ENCODE results near the gene IQGAP1.

The IQGAP1 gene

GRCh38 chr15:90441027-90441426, 53.0 kb downstream of the IQGAP1 start:
- FAIRE-seq = no peak

DNA sequence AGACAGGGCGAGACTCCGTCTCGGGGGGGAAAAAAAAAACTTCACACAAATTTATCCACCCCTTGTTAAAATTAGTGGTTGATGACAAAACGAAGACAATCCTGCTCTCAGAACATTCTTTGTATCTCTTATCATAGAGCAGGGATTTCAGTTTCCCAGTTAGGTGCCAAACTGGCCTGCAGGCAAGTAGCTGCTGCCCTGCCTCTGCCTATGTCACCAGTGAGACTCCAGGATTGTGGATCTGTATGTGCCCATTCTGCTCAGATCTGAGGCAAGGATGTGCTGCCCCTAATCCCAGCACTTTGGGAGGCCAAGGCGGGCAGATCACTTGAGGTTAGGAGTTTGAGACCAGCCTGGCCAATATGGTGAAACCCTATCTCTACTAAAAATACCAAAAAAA, 54.4 kb downstream of the IQGAP1 start:
- FAIRE-seq = no peak

DNA sequence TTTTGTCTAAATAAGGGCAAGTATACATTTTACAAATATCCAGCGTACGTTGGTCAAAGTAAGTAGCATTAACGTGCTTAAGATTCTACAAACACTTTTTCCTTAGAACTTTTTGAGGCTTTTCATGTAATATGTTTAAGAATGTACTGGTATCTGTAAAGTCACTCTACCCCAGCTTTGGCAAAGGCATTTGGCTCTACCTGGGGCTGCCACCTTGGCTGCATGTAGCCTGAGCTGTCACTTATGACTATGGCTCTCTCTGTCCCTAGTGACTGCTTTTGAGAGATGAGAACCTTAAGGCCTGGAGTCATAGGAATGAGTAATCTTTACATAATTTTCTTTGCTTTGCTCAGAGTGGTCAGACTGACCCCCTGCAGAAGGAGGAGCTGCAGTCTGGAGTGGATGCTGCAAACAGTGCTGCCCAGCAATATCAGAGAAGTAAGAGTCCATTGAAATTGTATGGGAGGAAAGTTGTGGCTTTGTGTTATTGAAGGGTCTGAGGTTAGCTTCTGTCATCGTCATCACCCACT, 61.2 kb downstream of the IQGAP1 start:
- FAIRE-seq = no peak

DNA sequence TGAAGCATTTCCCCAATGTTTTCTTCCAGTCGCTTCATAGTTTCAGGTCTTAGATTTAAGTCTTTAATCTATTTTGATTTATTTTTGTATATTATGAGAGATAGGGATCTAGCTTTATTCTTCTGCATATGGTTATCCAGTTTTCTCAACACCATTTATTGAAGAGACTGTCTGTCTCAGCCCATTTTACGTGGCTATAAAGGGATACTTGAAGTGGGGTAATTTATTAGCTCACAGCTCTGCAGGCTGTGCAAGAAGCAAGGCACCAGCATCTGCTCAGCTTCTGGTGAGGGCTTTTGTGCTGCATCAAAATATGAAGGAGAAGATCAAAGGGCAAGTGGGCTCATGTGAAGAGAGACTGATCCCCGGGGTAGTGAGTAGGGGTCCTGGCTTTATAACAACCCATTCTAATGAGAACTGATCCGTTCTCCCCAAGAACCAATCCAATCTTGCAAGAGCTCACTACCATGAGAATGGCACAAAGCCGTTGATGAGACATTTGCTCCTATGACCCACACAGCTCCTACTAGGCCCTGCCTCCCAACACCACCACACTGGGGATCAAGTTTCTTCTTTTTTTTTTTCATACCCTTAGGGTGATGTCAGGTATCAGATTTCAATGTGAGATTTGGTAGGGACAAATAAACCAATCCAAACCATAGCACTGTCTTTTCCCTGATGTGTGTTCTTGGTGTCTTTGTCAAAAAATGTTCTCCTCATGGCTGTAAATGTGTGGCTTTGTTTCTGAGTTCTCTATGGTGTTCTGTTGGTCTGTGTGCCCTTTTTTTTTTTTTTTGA, 63.2 kb downstream of the IQGAP1 start:
- FAIRE-seq = no peak

DNA sequence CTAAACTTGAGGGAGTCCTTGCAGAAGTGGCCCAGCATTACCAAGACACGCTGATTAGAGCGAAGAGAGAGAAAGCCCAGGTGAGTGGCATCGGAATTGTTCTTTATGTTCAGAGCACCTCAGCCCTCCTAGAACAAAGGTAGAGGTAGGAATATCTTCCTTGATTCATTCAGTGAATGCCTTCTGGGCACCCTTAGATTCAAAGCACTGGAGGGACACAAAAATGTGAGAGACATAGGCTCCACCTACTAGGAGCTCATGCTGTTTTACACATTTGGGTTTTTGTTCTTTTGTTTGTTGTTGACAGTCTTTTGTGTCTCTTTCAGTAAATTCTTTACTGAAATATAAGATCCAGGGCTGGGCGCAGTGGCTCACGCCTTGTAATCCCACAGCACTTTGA, 68.2 kb downstream of the IQGAP1 start:
- no peak for FAIRE-seq

GRCh38 chr15:90458061-90458460, 70.0 kb downstream of the IQGAP1 start:
- FAIRE-seq = no peak

GRCh38 chr15:90459368-90459767, 71.3 kb downstream of the IQGAP1 start:
- FAIRE-seq = no peak

GRCh38 chr15:90460142-90460824, 72.2 kb downstream of the IQGAP1 start:
- FAIRE-seq = no peak

DNA sequence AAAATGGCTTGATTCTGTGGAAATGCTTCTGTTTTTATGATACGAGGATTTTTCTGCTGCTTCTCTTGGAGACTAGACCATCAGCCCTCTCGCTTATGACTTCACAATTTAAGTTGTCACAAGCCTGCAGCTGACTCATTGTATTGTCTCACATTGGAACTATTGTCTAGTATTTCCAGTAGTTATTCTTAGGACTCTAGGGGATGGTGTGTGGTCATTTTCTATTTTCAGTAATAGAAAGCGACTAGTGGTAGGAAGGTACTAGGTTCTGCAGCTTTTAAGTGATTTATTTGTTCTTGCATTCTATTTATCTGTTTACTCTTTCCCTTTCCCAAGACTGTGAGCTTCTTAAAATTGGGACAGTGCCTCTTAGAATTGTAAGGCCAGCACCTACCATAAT, 75.3 kb downstream of the IQGAP1 start:
- FAIRE-seq = no peak

GRCh38 chr15:90465140-90465929, 77.3 kb downstream of the IQGAP1 start:
- FAIRE-seq = no peak

- no peak for FAIRE-seq
These were observed 78.0 kb downstream of the IQGAP1 start for GRCh38 chr15:90465930-90466567.

DNA sequence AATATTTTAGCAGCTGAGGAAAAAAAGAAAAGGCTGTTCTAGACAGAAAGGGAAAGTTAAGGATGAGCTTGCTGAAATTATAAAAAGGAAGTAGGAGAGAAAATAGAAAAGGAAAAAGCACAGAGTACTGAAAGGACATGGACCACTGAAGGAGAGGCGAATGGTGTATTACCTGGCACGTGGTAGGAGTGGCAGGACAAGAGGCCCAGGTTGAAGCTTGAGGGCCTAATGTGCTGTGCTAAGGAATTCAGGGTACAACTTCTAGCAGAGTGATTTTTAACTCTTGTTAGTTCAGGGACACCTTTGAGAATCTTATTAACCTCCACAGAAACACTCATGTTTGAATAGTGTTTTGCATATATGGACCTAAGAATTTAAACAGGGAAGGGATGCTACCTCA, 81.7 kb downstream of the IQGAP1 start:
- FAIRE-seq = no peak

- no peak for FAIRE-seq
These were observed 82.4 kb downstream of the IQGAP1 start for GRCh38 chr15:90470453-90470852.

GRCh38 chr15:90471126-90471525, 83.1 kb downstream of the IQGAP1 start:
- FAIRE-seq = no peak

DNA sequence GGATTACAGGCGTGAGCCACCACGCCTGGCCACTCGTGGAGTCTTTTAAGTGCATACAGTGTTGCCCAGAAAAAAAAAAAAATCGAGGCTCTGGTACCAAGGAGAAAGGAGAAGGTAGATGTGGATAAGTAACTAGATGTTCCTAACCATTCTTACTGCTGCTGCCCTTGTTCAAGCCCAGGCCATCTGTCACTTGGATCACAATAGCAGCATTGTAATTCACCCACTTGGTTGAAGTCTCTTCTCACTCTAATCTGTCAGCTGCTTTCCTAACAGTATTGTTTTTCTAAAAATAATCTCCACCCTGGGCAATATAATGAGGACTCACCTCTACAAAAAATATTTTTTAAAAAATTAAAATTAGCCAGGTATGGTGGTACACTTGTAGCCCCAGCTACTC, 83.7 kb downstream of the IQGAP1 start:
- no peak for FAIRE-seq

DNA sequence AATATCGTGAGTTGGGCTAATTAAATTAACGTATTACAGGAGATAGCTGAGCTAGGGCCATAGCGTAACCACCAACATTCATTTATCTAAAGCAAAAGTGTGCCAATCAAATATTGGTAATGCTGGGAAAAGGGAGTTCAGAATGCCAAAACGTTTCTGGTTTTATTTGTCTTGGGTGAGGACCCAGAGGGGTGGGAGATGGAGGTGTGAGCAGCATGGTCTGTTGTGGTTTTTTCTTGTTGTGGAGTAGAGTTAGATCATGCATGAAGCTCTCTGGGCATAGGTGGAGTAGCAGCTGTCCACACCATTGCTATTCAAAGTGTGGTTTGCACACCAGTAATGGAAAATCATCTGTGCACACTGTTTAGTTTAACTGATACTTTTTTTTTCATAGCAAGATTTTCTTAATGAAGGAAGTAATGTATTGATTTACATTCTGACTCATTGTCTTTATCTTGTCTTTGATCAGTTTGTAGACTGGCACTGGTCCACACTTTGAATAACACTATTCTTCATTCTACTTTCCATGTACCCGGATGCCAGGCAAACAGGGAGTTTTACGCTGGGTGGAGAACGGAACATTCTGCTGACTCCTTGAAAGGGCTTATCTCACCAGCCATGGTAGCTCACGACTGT, 90.9 kb downstream of the IQGAP1 start:
- no peak for FAIRE-seq

GRCh38 chr15:90479656-90480055, 91.6 kb downstream of the IQGAP1 start:
- no peak for FAIRE-seq

GRCh38 chr15:90481023-90481422, 93.0 kb downstream of the IQGAP1 start:
- no peak for FAIRE-seq

DNA sequence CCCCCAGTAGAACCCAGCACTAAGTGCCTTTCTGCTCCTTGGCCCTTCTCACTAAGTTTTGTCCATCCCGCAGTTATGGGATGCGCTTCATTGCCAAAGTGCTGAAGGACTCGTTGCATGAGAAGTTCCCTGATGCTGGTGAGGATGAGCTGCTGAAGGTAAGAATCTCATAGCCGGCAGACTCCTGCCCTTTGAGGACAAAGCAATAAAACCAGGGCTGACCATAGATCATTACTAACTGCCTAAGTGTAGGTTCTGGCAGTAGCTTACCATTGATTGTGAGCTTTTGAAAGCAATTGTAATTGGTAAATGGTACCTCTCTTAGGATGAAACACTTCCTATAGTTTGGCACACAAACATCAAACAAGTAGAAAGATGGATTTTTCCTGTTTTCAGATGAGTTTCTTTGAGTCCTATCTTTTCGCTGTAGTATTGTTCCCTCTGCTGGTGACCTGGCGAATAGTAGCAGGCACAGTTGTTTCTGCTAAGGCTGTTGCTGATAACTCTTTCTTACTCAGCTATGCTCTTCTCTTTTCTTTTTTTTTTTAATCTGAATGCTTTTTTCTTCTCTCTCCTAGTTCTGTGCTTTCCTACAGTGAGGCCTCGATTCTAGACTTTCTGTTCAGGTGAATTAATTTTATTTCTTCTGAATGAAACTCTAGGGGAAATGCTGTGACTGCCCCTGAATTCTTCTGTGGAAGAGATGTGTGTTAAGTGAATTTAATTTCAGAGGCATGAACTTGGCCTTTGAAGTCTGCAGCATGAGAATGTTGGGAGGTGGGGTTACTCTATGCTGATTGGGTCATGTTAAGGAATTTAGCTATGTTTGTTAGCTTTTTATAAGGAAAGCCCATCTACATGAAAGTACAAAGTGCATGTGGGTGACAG, 94.3 kb downstream of the IQGAP1 start:
- FAIRE-seq = peak; percentile 90

GRCh38 chr15:90483012-90483307, 94.9 kb downstream of the IQGAP1 start:
- FAIRE-seq = no peak

GRCh38 chr15:90483637-90484036, 95.6 kb downstream of the IQGAP1 start:
- FAIRE-seq = no peak

GRCh38 chr15:90487186-90487585, 99.1 kb downstream of the IQGAP1 start:
- FAIRE-seq = no peak
